Right lobe of liver (tissue), 6 donors: ENCODE results near the gene CACNB2. TPM values are rescaled to one million over a fixed set of nuclear protein-coding genes. Genes with fewer than 3 reads are reported as not detected.

Experiments
- ATAC-seq, 4 donors: fragments of 200-7000 bp; cut with Tn5 transposase; one replicate each; pipeline ENCODE4 v1.9.1; 2020; ENCODE audit warnings: mild to moderate bottlenecking in 4 of 4, moderate library complexity in 4 of 4
- DNase-seq, 3 donors: peaks; one replicate each; pipeline ENCODE4 v3.0.0-alpha.2; 2020
- H3K27ac ChIP-seq, 3 donors: fragments of 200-600 bp; one replicate each; pipeline ENCODE4 v1.8.0; 2022
- H3K27me3 ChIP-seq, 2 donors: fragments of 200-600 bp; one replicate each; pipeline ENCODE4 v1.8.0; 2022
- H3K36me3 ChIP-seq, 4 donors: fragments of 200-600 bp; sonication (generic) in 1 of 4; one replicate each; pipeline versions ENCODE4 v1.5.1 to v1.8.0; 2017 to 2022; ENCODE audit warnings: control low read depth in 1 of 4
- H3K4me1 ChIP-seq, 4 donors: fragments of 200-600 bp; sonication (generic) in 1 of 4; one replicate each; pipeline versions ENCODE4 v1.5.1 to v1.8.0; 2017 to 2022; ENCODE audit warnings: control low read depth in 1 of 4
- H3K4me3 ChIP-seq, 3 donors: fragments of 200-600 bp; one replicate each; pipeline ENCODE4 v1.8.0; 2022
- H3K9me3 ChIP-seq, 4 donors: fragments of 200-600 bp; sonication (generic) in 1 of 4; one replicate each; pipeline versions ENCODE4 v1.5.1 to v1.8.0; 2017 to 2022; ENCODE audit warnings: control low read depth in 1 of 4
- POLR2A ChIP-seq: fragments of 450-650 bp; IDR thresholded peaks from one replicate; pipeline ENCODE4 v1.6.1; 2017; ENCODE audit warnings: antibody characterized with exemption, mild to moderate bottlenecking
- WGBS: methylation state at CpG from one replicate; pipeline ENCODE4 v1.1.6; 2018; ENCODE audit warnings: low coverage, low lambda C conversion rate; ENCODE audit not compliant: insufficient coverage; ENCODE audit errors: missing lambda C conversion rate; 5-methylcytosine and 5-hydroxymethylcytosine counted together
- intact Hi-C, 2 donors: fragments of 100-400 bp; cut with DNase I; formaldehyde crosslinking; loops; one replicate each; pipeline versions ENCODE4 v1.11.2 to v1.14.1; 2022
- total RNA-seq, 6 experiments: library from RNA; depleted of rRNA in 2 of 6; stranded (reverse); fragments of >200 nt in 2 of 6; fragmentation: NEBNext Ultra II Directional in 3 of 6; extraction: Animal tissue kit (Norgen Biotek cat#: 25700) in 3 of 6; gene quantifications; one replicate each; pipeline versions ENCODE4 v1.1.0 to v1.2.4, GENCODE V29; 2016 to 2023
- TF ChIP-seq, protein P1 (sequence below), 4 donors: fragments of 200-600 bp in 3 of 4; fragments of 450-650 bp in 1 of 4; IDR thresholded peaks; one replicate each; pipeline versions ENCODE4 v1.5.1 to v1.8.0; 2016 to 2022; ENCODE audit warnings: antibody characterized with exemption in 4 of 4, mild to moderate bottlenecking in 2 of 4
- donor health status: DM: no; HTN: yes; CAD: no.
- donor health status: DM: no; HTN: no; CAD: no.
- donor health status: DM: no; HTN: no; CAD: no.
- donor health status: DM: no; HTN: yes; CAD: no.
- donor health status: DM: no; HTN: yes; CAD: no.

CACNB2 gene
- total RNA-seq, 6 experiments from 2014 or later = 0.12 to 1.8 (median 1.0) TPM; not detected in 1

DNA sequence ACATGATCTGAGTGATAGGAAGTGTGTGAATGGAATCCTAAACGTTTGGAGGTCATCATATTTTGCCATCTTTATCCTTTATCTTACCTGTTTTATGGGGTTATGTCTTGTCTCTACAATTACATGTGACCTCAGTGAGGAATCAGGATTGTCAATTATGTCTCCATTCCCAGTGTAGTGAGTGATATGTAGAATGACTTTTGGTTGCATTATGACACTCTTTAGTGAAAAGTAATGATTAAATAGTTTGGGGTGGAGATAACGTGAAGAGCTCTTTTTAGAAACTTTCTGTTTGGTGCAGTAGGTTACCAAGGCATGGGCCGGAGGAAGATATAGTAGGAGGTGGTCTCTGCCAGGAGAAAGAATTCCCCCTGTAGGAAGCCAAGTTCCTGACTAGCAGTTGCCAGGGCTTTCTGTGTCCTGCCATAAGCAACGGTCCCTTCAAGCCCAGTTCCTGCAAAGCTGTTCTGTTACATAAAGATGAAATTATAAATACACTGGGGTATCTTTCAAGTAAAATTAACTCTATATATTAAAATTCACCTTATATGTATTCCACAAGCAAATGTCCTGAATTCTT lies 282.9 kb downstream of the CACNB2 start:
- WGBS = 48% methylated on average over 4 of the region's 4 CpGs
- no peaks in the 10 kb centered on the region for H3K27me3 ChIP-seq
- no peaks in the 10 kb centered on the region for H3K36me3 ChIP-seq
- no peaks in the 10 kb centered on the region for H3K4me1 ChIP-seq
- no peak for DNase-seq
- H3K27ac ChIP-seq = no peak overlapping the region
- no peaks in the 10 kb centered on the region for H3K9me3 ChIP-seq
- intact Hi-C loops = no loop called here
- H3K4me3 ChIP-seq = no peak overlapping the region
- no peak for ATAC-seq
- TF ChIP-seq, protein P1, sequence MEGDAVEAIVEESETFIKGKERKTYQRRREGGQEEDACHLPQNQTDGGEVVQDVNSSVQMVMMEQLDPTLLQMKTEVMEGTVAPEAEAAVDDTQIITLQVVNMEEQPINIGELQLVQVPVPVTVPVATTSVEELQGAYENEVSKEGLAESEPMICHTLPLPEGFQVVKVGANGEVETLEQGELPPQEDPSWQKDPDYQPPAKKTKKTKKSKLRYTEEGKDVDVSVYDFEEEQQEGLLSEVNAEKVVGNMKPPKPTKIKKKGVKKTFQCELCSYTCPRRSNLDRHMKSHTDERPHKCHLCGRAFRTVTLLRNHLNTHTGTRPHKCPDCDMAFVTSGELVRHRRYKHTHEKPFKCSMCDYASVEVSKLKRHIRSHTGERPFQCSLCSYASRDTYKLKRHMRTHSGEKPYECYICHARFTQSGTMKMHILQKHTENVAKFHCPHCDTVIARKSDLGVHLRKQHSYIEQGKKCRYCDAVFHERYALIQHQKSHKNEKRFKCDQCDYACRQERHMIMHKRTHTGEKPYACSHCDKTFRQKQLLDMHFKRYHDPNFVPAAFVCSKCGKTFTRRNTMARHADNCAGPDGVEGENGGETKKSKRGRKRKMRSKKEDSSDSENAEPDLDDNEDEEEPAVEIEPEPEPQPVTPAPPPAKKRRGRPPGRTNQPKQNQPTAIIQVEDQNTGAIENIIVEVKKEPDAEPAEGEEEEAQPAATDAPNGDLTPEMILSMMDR (IDR thresholded peaks at IDR 0.05) = no peak
- no peak for TF ChIP-seq POLR2A

DNA sequence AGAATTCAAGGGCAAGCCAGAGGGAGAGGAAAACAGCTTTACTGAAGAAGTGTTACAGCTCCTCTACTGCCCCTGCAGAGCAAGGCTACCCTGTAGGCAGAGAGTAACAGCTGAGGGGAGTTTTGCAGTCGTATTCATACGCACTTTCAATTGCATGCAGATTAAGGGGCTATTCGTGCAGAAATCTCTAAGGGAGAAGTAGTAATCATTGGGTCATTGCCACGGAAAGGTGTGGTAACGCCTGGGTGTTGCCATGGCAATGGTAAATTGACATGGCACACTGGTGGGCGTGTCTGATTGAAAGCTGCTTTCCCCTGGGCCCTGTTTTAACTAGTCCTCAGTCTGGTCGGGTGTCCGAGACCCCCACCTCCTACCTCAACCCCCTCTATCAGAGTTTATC lies 284.0 kb downstream of the CACNB2 start:
- ATAC-seq (no peak), DNase-seq (no peak)
- H3K4me3 ChIP-seq = no peak overlapping the region
- H3K9me3 ChIP-seq = no peaks in the 10 kb centered on the region
- no peak for TF ChIP-seq POLR2A
- TF ChIP-seq, protein P1 (IDR thresholded peaks at IDR 0.05) = no peak
- 38% methylated on average over 8 of the region's 8 CpGs for WGBS
- no peaks in the 10 kb centered on the region for H3K27me3 ChIP-seq
- intact Hi-C loops = no loop called here
- no peaks in the 10 kb centered on the region for H3K4me1 ChIP-seq
- no peaks in the 10 kb centered on the region for H3K36me3 ChIP-seq
- no peak overlapping the region for H3K27ac ChIP-seq

DNA sequence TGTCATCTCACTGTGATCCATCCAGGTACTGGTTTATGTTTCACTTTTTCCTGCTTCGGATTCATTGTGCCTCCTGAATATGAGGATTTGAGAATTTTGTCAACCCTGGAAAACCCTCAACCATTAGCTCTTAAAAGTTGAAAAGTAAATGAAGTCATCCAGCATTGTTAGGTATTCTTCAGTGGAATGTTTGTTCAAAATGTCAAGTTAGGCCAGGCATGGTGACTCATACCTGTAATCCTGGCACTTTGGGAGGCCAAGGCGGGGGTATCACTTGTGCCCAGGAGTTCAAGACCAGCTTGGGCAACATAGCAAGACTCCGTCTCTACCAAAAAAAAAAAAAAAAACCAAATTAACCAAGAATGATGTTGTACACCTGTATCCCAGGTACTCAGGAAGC lies 289.1 kb downstream of the CACNB2 start:
- H3K4me3 ChIP-seq = no peak overlapping the region
- no peaks in the 10 kb centered on the region for H3K9me3 ChIP-seq
- H3K27ac ChIP-seq = no peak overlapping the region
- DNase-seq (no peak), ATAC-seq (peak in 1 of 4 donors; percentile 39)
- TF ChIP-seq POLR2A = no peak
- TF ChIP-seq, protein P1 (IDR thresholded peaks at IDR 0.05) = no peak
- H3K27me3 ChIP-seq = no peaks in the 10 kb centered on the region
- intact Hi-C loops = no loop called here
- 65% methylated on average over 3 of the region's 3 CpGs for WGBS
- H3K4me1 ChIP-seq = no peaks in the 10 kb centered on the region
- no peaks in the 10 kb centered on the region for H3K36me3 ChIP-seq

GRCh38 chr10:18436902-18437301 lies 296.7 kb downstream of the CACNB2 start:
- DNase-seq = no peak
- Histone ChIP-seq H3K9me3 (no peaks in the 10 kb centered on the region), H3K27ac (no peak overlapping the region), H3K4me3 (no peak overlapping the region), H3K27me3 (no peaks in the 10 kb centered on the region), H3K4me1 (no peaks in the 10 kb centered on the region), H3K36me3 (no peaks in the 10 kb centered on the region)
- no peak for ATAC-seq
- intact Hi-C loops = no loop called here
- WGBS = 32% methylated on average over 1 of the region's 1 CpG
- TF ChIP-seq, protein P1 (IDR thresholded peaks at IDR 0.05) = no peak
- TF ChIP-seq POLR2A = no peak

- no peak for TF ChIP-seq POLR2A
- TF ChIP-seq, protein P1 (IDR thresholded peaks at IDR 0.05) = no peak
- no peaks in the 10 kb centered on the region for H3K27me3 ChIP-seq
- H3K9me3 ChIP-seq = no peaks in the 10 kb centered on the region
- intact Hi-C loops = no loop called here
- no peak overlapping the region for H3K27ac ChIP-seq
- DNase-seq (no peak), ATAC-seq (no peak)
- H3K4me3 ChIP-seq = no peak overlapping the region
- 52% methylated on average over 5 of the region's 5 CpGs for WGBS
- H3K36me3 ChIP-seq = no peaks in the 10 kb centered on the region
- no peaks in the 10 kb centered on the region for H3K4me1 ChIP-seq
Observed at GRCh38 chr10:18437486-18437885, 297.3 kb downstream of the CACNB2 start.
